HepG2 (cell line): ENCODE measurements around the gene PTK7. TPM values are rescaled to one million over a fixed set of nuclear protein-coding genes. Genes with fewer than 3 reads are reported as not detected.
A peak's percentile ranks its signal among the peaks of the same experiment; 100 is the strongest.

ENCODE experiments used
- ATAC-seq: fragments of 200-7000 bp; cut with Tn5 transposase; 3 replicates; pipeline ENCODE4 v1.9.1; 2020; ENCODE audit warnings: mild to moderate bottlenecking, moderate library complexity
- BruUV-seq: library from RNA; stranded (reverse); fragments of 400-500 nt; replicated peaks from 2 replicates; lab custom pipeline; 2021; lab: Mats Ljungman, UMichigan
- CTCF ChIA-PET: fragments of 300-600 bp; formaldehyde crosslinking; extraction: SDS; loops from one replicate; lab custom pipeline; 2021; ENCODE audit warnings: low total read pairs, inconsistent platforms, low intra/inter-chr PET ratio; lab: Yijun Ruan, JAX
- POLR2A ChIA-PET: fragments of 350-600 bp; sonication (Branson Sonifier 250); formaldehyde crosslinking; loops from one replicate; lab custom pipeline; 2020; ENCODE audit warnings: antibody characterized with exemption, inconsistent platforms; lab: Yijun Ruan, JAX
- DNase-seq: peaks from one replicate; pipeline ENCODE4 v3.0.0-alpha.2; 2015; ENCODE audit warnings: low spot score
- FAIRE-seq: peaks from 3 replicates; lab custom pipeline; 2011; peaks lifted over from hg19 to GRCh38; lab: Jason Lieb, UNC
- H2AFZ ChIP-seq: one replicate; pipeline ENCODE4 v1.6.1; 2011; ENCODE audit warnings: low read length, inconsistent platforms
- H3K27ac ChIP-seq: fragments of 300-600 bp; 3 replicates; pipeline ENCODE4 v1.8.0; 2011; ENCODE audit warnings: mixed run types, mild to moderate bottlenecking, mixed read lengths, low read length, inconsistent platforms; ENCODE audit not compliant: insufficient read depth; ENCODE audit errors: extremely low read length
- H3K27me3 ChIP-seq, 2 experiments: fragments of 200-600 bp in 1 of 2; 2 replicates in 1 of 2; 3 replicates in 1 of 2; pipeline versions ENCODE4 v1.6.0 to v1.8.0; 2011; ENCODE audit warnings: low read length in 2 of 2, mild to moderate bottlenecking in 2 of 2, moderate library complexity in 2 of 2, inconsistent platforms in 1 of 2; ENCODE audit not compliant: insufficient read depth in 2 of 2, control insufficient read depth in 1 of 2
- H3K36me3 ChIP-seq, 2 experiments: fragments of 200-600 bp in 1 of 2; replicated peaks in 1 of 2; 2 replicates in 1 of 2; 3 replicates in 1 of 2; pipeline versions ENCODE4 v1.5.1 to v1.8.0; 2011; ENCODE audit warnings: low read length in 2 of 2, inconsistent platforms in 1 of 2; ENCODE audit not compliant: insufficient read depth in 2 of 2, control insufficient read depth in 1 of 2
- H3K4me1 ChIP-seq: 2 replicates; pipeline ENCODE4 v1.5.1; 2012; ENCODE audit warnings: low read length, inconsistent platforms; ENCODE audit not compliant: insufficient read depth
- H3K4me2 ChIP-seq: 2 replicates; pipeline ENCODE4 v1.6.0; 2011; ENCODE audit warnings: low read depth, low read length, inconsistent platforms
- H3K4me3 ChIP-seq, 3 experiments: fragments of 200-600 bp in 1 of 3; sonication (generic), shearing (Covaris generic) in 1 of 3; replicated peaks in 1 of 3; 2 replicates each; pipeline ENCODE4 v1.5.1; 2011 to 2016; ENCODE audit warnings: low read length in 3 of 3, inconsistent platforms in 2 of 3, low read depth in 2 of 3, mild to moderate bottlenecking in 2 of 3, control low read depth in 1 of 3, mixed read lengths in 1 of 3; ENCODE audit not compliant: insufficient read depth in 1 of 3
- H3K79me2 ChIP-seq: one replicate; pipeline ENCODE4 v1.6.1; 2011; ENCODE audit warnings: low read length, inconsistent platforms; ENCODE audit not compliant: insufficient read depth
- H3K9ac ChIP-seq: 2 replicates; pipeline ENCODE4 v1.6.0; 2011; ENCODE audit warnings: mild to moderate bottlenecking, low read depth, low read length, inconsistent platforms; ENCODE audit not compliant: insufficient read depth
- H3K9me3 ChIP-seq: 2 replicates; pipeline ENCODE4 v1.5.1; 2012; ENCODE audit warnings: mild to moderate bottlenecking, low read length
- H4K20me1 ChIP-seq: 2 replicates; pipeline ENCODE4 v1.6.0; 2011; ENCODE audit warnings: inconsistent platforms, mild to moderate bottlenecking, low read length, moderate library complexity; ENCODE audit not compliant: insufficient read depth
- EEA1 ChIP-seq: sonication (generic); formaldehyde crosslinking; IDR thresholded peaks from 2 replicates; pipeline ENCODE4 v1.5.1; 2020; ENCODE audit warnings: mild to moderate bottlenecking, missing genetic modification reagents, borderline replicate concordance
- GATAD1 ChIP-seq: IDR thresholded peaks from 2 replicates; pipeline ENCODE4 v1.6.1; 2016; ENCODE audit warnings: missing genetic modification reagents, missing compliant biosample characterization
- GATAD2A ChIP-seq: IDR thresholded peaks from 2 replicates; pipeline ENCODE4 v1.6.1; 2016
- MBNL3 ChIP-seq: fragments of 250-450 bp; sonication (Bioruptor Pico); conservative IDR thresholded peaks from 2 replicates; pipeline ENCODE4 v1.8.0; 2022; ENCODE audit warnings: mild to moderate bottlenecking, inconsistent platforms
- MLLT10 ChIP-seq: sonication (generic); formaldehyde crosslinking; IDR thresholded peaks from 2 replicates; pipeline ENCODE4 v1.4.0; 2020; ENCODE audit warnings: missing genetic modification reagents
- MYNN ChIP-seq: sonication (generic); formaldehyde crosslinking; IDR thresholded peaks from 2 replicates; pipeline ENCODE4 v1.4.0; 2020; ENCODE audit warnings: mild to moderate bottlenecking, low read depth, missing genetic modification reagents
- MYPOP ChIP-seq: sonication (generic); formaldehyde crosslinking; IDR thresholded peaks from 2 replicates; pipeline ENCODE4 v1.8.1; 2023; ENCODE audit warnings: mild to moderate bottlenecking, moderate library complexity, missing genetic modification reagents
- NBN ChIP-seq: fragments of 450-650 bp; conservative IDR thresholded peaks from 2 replicates; pipeline ENCODE4 v1.6.1; 2017
- NFIC ChIP-seq: IDR thresholded peaks from 2 replicates; pipeline ENCODE4 v1.6.1; 2012; ENCODE audit warnings: mild to moderate bottlenecking, low read length, inconsistent platforms
- NPAS2 ChIP-seq: sonication (generic); formaldehyde crosslinking; IDR thresholded peaks from 2 replicates; pipeline ENCODE4 v1.8.0; 2022; ENCODE audit warnings: mild to moderate bottlenecking, missing genetic modification reagents, borderline replicate concordance
- RARA ChIP-seq: IDR thresholded peaks from 2 replicates; pipeline ENCODE4 v1.6.1; 2016; ENCODE audit warnings: missing genetic modification reagents, missing compliant biosample characterization
- RBM39 ChIP-seq: fragments of 200-400 bp; formaldehyde crosslinking; IDR thresholded peaks from one replicate; pipeline ENCODE4 v1.6.1; 2018; ENCODE audit warnings: antibody characterized with exemption, mild to moderate bottlenecking, low read depth, low read length; ENCODE audit not compliant: poor library complexity, severe bottlenecking
- SALL1 ChIP-seq: sonication (generic); formaldehyde crosslinking; IDR thresholded peaks from 2 replicates; pipeline ENCODE4 v1.8.0; 2022; ENCODE audit warnings: mild to moderate bottlenecking, missing genetic modification reagents
- ZKSCAN1 ChIP-seq: fragments of 150-350 bp; IDR thresholded peaks from 2 replicates; pipeline ENCODE4 v1.6.1; 2014; ENCODE audit warnings: low read length
- ZNF7 ChIP-seq: IDR thresholded peaks from 2 replicates; pipeline ENCODE4 v1.6.1; 2016; ENCODE audit warnings: missing biosample characterization, missing genetic modification reagents
- ZNF770 ChIP-seq: sonication (generic); formaldehyde crosslinking; IDR thresholded peaks from 2 replicates; pipeline ENCODE4 v1.5.0; 2020; ENCODE audit warnings: mild to moderate bottlenecking, missing genetic modification reagents
- ZNF772 ChIP-seq: sonication (generic); formaldehyde crosslinking; IDR thresholded peaks from 2 replicates; pipeline ENCODE4 v1.5.0; 2020; ENCODE audit warnings: mild to moderate bottlenecking, missing genetic modification reagents
- ZNF816 ChIP-seq: sonication (generic); formaldehyde crosslinking; IDR thresholded peaks from 2 replicates; pipeline ENCODE4 v1.8.0; 2022; ENCODE audit warnings: missing genetic modification reagents, mild to moderate bottlenecking, borderline replicate concordance
- WGBS: methylation state at CpG from one replicate; pipeline ENCODE4 v1.1.6; 2017; ENCODE audit warnings: low lambda C conversion rate; 5-methylcytosine and 5-hydroxymethylcytosine counted together
- in situ Hi-C: cut with HindIII; loops from 2 replicates; pipeline ENCODE4 v1.10.0; 2017; ENCODE audit warnings: low pct_unique_long_range_greater_than_20kb; ENCODE audit not compliant: extremely low pct_ligation_motif_present
- intact Hi-C: fragments of 100-400 bp; cut with micrococcal nuclease; formaldehyde crosslinking; loops from one replicate; pipeline ENCODE4 v1.10.0; 2022; ENCODE audit not compliant: unreplicated experiment
- polyA plus RNA-seq, 8 experiments: library from polyadenylated mRNA; depleted of rRNA in 3 of 8; stranded (reverse) in 7 of 8; unstranded in 1 of 8; fragments of >200 nt; fragmentation: Illumina TruSeq in 4 of 8; extraction: Trizol in 4 of 8; gene quantifications; 2 replicates each; pipeline versions ENCODE4 v1.2.1 to v1.2.3, GENCODE V29; 2011 to 2016; ENCODE audit warnings: low read depth in 4 of 8, missing spikeins in 1 of 8, mixed read lengths in 1 of 8; ENCODE audit not compliant: insufficient read depth in 1 of 8
- total RNA-seq, 5 experiments: library from RNA; depleted of rRNA; stranded (reverse); fragments of >200 nt; fragmentation: Illumina TruSeq; extraction: Trizol; gene quantifications; 2 replicates each; pipeline ENCODE4 v1.2.3, GENCODE V29; 2016; ENCODE audit warnings: low read depth in 1 of 5
- TF ChIP-seq, protein P1 (sequence below): sonication (generic); formaldehyde crosslinking; IDR thresholded peaks from 2 replicates; pipeline ENCODE4 v1.4.0; 2020; ENCODE audit warnings: missing genetic modification reagents

PTK7 gene
- total and polyA plus RNA-seq, 2 of the 13 experiments (the other 11 are each of a cell fraction or from before 2014, with no cell fraction given) = 98.5 to 99.8 TPM

- TF ChIP-seq SALL1 (CRISPR knock-in tag) = peak; percentile 85
- TF ChIP-seq MYNN (CRISPR knock-in tag) = peak; percentile 92; the same call in 1 of the 2 replicates
- peak; percentile 94 for TF ChIP-seq ZNF816 (CRISPR knock-in tag)
- peak; percentile 98 for TF ChIP-seq MYPOP
- TF ChIP-seq ZNF772 = peak; percentile 66; the same call in 1 of the 2 replicates
- no peak for TF ChIP-seq MLLT10
- TF ChIP-seq, all 625 proteins: peak for 386
Measured at GRCh38 chr6:43053545-43054205, 22.4 kb upstream of the PTK7 start, which contains the start of gene CUL7 (continued).

- Histone ChIP-seq H3K27ac (peak overlapping the region; percentile 84), H3K4me1 (peaks cover 50% of the 10 kb centered on the region), H3K9ac (peak overlapping the region; percentile 98), H3K27me3 (no peaks in the 10 kb centered on the region; a peak in 1 of 5 replicates), H3K4me2 (peak overlapping the region; percentile 91), H3K79me2 (peaks cover 49% of the 10 kb centered on the region), H3K4me3 (peak overlapping the region; percentile 75 to 96 (median 94); a peak in 5 of 6 replicates), H2AFZ (no peak overlapping the region), H4K20me1 (no peaks in the 10 kb centered on the region), H3K36me3 (peaks cover 8 to 39% of the 10 kb centered on the region in 2 experiments), H3K9me3 (no peaks in the 10 kb centered on the region)
- DNase-seq (no peak), FAIRE-seq (no peak), ATAC-seq (no peak)
- CTCF ChIA-PET = interaction anchor here (1.2 kb wide), 1 partner anchor 116 kb away, joined by 3 read pairs; no protein-coding TSS in a partner anchor
- BruUV-seq = TSS peak; percentile 90
- in situ Hi-C loops = no loop called here
- POLR2A ChIA-PET = interaction anchor here (0.5 to 3.4 kb wide), 44 partner anchors 9 to 521 kb away, joined by 3 to 45 read pairs (median 5); partner anchors contain the start of genes BICRAL, CNPY3, CUL9 and GNMT
- 91% methylated on average over 17 of the region's 17 CpGs for WGBS
- intact Hi-C loops = loop anchor here (5.0 kb wide), 1 partner anchor 42 kb away; the partner anchor contains the start of genes KLHDC3 and MEA1
- TF ChIP-seq ZKSCAN1 (no peak), ZNF770 (CRISPR knock-in tag) (peak; percentile 81; the same call in 1 of the 2 replicates), EEA1 (CRISPR knock-in tag) (no peak), RBM39 (no peak), NFIC (no peak), MBNL3 (CRISPR knock-in tag) (no peak), NBN (no peak), GATAD1 (CRISPR knock-in tag) (no peak), RARA (CRISPR knock-in tag) (no peak), NPAS2 (CRISPR knock-in tag) (no peak), ZNF7 (CRISPR knock-in tag) (no peak), GATAD2A (CRISPR knock-in tag) (no peak)
- TF ChIP-seq, protein P1, sequence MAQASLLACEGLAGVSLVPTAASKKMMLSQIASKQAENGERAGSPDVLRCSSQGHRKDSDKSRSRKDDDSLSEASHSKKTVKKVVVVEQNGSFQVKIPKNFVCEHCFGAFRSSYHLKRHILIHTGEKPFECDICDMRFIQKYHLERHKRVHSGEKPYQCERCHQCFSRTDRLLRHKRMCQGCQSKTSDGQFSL (CRISPR knock-in tag) = peak; percentile 36; the same call in 1 of the 2 replicates
Measured at GRCh38 chr6:43054206-43054943, 21.7 kb upstream of the PTK7 start.
